GM12891 (cell line): Measurements from ENCODE around the gene ZC2HC1B.

Source experiments
- POLR2A ChIP-seq: IDR thresholded peaks from 2 replicates; pipeline ENCODE4 v1.6.1; 2011; ENCODE audit warnings: low read depth, low read length, control low read depth
- POLR2AphosphoS5 ChIP-seq: IDR thresholded peaks from 2 replicates; pipeline ENCODE4 v1.6.1; 2011; ENCODE audit warnings: low read depth, low read length, control low read depth
- TAF1 ChIP-seq: IDR thresholded peaks from 2 replicates; pipeline ENCODE4 v1.6.1; 2011; ENCODE audit warnings: low read depth, low read length, control low read depth

DNA sequence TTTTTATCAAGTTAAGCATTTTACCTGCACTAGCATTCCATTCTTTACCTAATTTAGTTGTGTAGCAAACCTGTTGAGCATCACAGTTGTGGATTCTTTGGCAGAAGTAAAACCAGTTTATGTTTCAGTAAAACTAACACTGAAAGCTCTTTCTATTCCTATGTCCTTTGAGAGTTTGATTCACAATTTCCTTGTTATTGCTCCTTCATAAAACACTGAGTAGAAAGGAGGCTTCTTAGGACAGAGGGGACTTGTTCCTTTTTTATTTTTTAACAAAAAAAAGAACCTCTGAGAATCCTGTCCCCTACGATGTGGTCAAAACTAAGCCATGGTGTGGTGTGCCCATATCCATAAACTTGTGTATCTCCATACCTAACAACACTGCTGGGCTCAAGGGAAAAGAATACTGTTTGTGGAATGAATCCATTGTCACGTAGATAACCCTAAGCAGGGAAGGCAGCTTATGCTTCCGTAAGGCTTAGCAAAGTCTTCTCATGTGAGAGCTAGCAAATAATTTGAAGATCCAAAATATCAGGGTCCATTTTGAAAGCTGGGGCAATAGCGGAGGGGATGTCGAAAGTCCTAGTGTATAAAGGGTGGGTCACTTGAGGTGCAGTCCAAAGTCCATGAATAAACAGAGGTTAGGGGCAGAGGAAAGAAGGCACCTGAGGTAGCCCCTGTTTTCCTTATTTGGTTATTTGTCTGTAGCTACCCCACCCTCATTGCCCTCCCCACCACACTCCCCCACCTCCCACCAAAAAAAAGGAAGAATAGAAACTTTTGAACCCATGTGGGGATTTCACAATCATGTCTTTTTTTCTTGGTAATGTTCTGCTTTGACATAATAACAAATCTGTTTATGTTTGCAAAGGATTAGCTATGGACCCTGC is 72.7 kb downstream of the ZC2HC1B start:
- TF ChIP-seq POLR2A = no peak
- no peak for TF ChIP-seq TAF1
- TF ChIP-seq POLR2AphosphoS5 = no peak
